ENCODE measurements around the gene PDE3A.

DNA sequence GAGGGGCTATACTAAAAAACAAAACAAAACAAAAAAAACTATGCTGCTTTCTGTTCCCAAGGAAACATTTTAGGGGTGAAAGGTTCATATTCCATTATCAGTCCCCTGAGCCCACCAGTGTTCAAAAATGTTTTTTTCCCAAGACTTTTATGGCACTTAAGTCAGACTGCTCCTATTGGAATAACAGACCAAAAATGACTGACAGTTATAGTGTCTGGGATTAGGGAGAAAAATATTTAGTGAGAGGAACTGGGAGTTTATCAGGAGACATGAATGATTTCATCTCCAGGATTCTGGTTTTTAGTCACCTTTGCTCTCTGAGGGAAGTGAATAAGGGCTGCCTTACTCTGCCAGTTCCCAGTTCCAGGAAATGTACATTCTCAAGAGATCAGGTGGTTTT, 68.0 kb downstream of the PDE3A start:
- TF ChIP-seq POLR2AphosphoS5 (IDR thresholded peaks at IDR 0.05; ENCODE audit: borderline replicate concordance, low read depth, low read length) (no peak), EZH2 (IDR thresholded peaks at IDR 0.05) (no peak), FOXP2 (optimal IDR thresholded peaks at IDR 0.05; ENCODE audit: control extremely low read depth, extremely low read length, insufficient read depth) (no peak)

Data from SK-N-MC (cell line).